Caco-2 (cell line): ENCODE measurements around the gene PRDM1. TPM values are rescaled to one million over a fixed set of nuclear protein-coding genes. Genes with fewer than 3 reads are reported as not detected.

ENCODE experiments used
- BruUV-seq: library from RNA; stranded (reverse); fragments of 400-500 nt; replicated peaks from 2 replicates; lab custom pipeline; 2021; lab: Mats Ljungman, UMichigan
- CTCF ChIA-PET: fragments of 300-600 bp; sonication (Branson Sonifier 250); formaldehyde crosslinking; loops from one replicate; lab custom pipeline; 2022; ENCODE audit warnings: antibody characterized with exemption; lab: Charles Lee
- POLR2A ChIA-PET: fragments of 300-600 bp; sonication (Branson Sonifier 250); formaldehyde crosslinking; loops from one replicate; lab custom pipeline; 2022; ENCODE audit warnings: antibody characterized with exemption; lab: Charles Lee
- DNase-seq, 2 experiments: peaks; one replicate each; pipeline versions ENCODE4 v3.0.0 to v3.0.0-alpha.2; 2020 to 2022
- H3K27me3 ChIP-seq: replicated peaks from 2 replicates; pipeline ENCODE4 v1.6.0; 2011; ENCODE audit warnings: low read length; ENCODE audit not compliant: control insufficient read depth, insufficient read depth
- H3K36me3 ChIP-seq: 2 replicates; pipeline ENCODE4 v1.5.1; 2011; ENCODE audit warnings: low read length; ENCODE audit not compliant: control insufficient read depth, insufficient read depth
- H3K4me1 ChIP-seq: fragments of 250-450 bp; sonication (Bioruptor Pico); 2 replicates; pipeline ENCODE4 v1.5.1; 2020; ENCODE audit warnings: mild to moderate bottlenecking
- H3K4me3 ChIP-seq: 2 replicates; pipeline ENCODE4 v1.5.1; 2011; ENCODE audit warnings: low read depth, mild to moderate bottlenecking, control low read depth, low read length
- H3K9me3 ChIP-seq: fragments of 250-450 bp; sonication (Bioruptor Pico); 2 replicates; pipeline ENCODE4 v1.5.1; 2020; ENCODE audit warnings: mild to moderate bottlenecking, moderate library complexity
- H3K27ac Mint-ChIP-seq: one replicate; pipeline ENCODE4 v1.8.0; 2022; ENCODE audit warnings: mixed read lengths; ENCODE audit not compliant: unreplicated experiment
- H3K27me3 Mint-ChIP-seq: one replicate; pipeline ENCODE4 v1.8.0; 2022; ENCODE audit warnings: mixed read lengths; ENCODE audit not compliant: insufficient read depth, unreplicated experiment
- H3K36me3 Mint-ChIP-seq: one replicate; pipeline ENCODE4 v1.8.0; 2022; ENCODE audit warnings: mild to moderate bottlenecking, mixed read lengths; ENCODE audit not compliant: insufficient read depth, unreplicated experiment
- H3K4me1 Mint-ChIP-seq: one replicate; pipeline ENCODE4 v1.8.0; 2022; ENCODE audit warnings: low read depth, mixed read lengths; ENCODE audit not compliant: unreplicated experiment
- H3K4me3 Mint-ChIP-seq: one replicate; pipeline ENCODE4 v1.8.0; 2022; ENCODE audit warnings: mild to moderate bottlenecking, moderate library complexity, mixed read lengths; ENCODE audit not compliant: unreplicated experiment
- H3K9me3 Mint-ChIP-seq: one replicate; pipeline ENCODE4 v1.8.0; 2022; ENCODE audit warnings: mixed read lengths; ENCODE audit not compliant: unreplicated experiment
- CTCF ChIP-seq, 2 experiments: fragments of 200-600 bp in 1 of 2; IDR thresholded peaks; 1 replicate in 1 of 2; 2 replicates in 1 of 2; pipeline versions ENCODE4 v1.5.1 to v1.8.0; 2011 to 2022; ENCODE audit warnings: antibody characterized with exemption in 1 of 2, control low read depth in 1 of 2, inconsistent platforms in 1 of 2, low read depth in 1 of 2, low read length in 1 of 2, mild to moderate bottlenecking in 1 of 2, moderate library complexity in 1 of 2; ENCODE audit not compliant: insufficient read depth in 1 of 2, severe bottlenecking in 1 of 2, unreplicated experiment in 1 of 2
- intact Hi-C: fragments of 100-400 bp; cut with micrococcal nuclease; formaldehyde crosslinking; loops from one replicate; pipeline ENCODE4 v1.10.0; 2022; ENCODE audit not compliant: unreplicated experiment
- total RNA-seq: library from RNA; stranded (reverse); gene quantifications from 2 replicates; pipeline ENCODE4 v1.2.3, GENCODE V29; 2022

PRDM1 gene
- total RNA-seq, 1 experiment from 2014 or later: 10.4 TPM

GRCh38 chr6:106104941-106105340, 18.8 kb downstream of the PRDM1 start:
- Mint-ChIP-seq H3K27me3 (no peaks in the 10 kb centered on the region), H3K4me3 (no peak overlapping the region), H3K27ac (no peak overlapping the region), H3K4me1 (peaks cover 6% of the 10 kb centered on the region), H3K9me3 (no peaks in the 10 kb centered on the region), H3K36me3 (peaks cover 31% of the 10 kb centered on the region)
- CTCF ChIA-PET: no interaction called here
- POLR2A ChIA-PET: no interaction called here
- no peak for DNase-seq
- H3K36me3 ChIP-seq: peaks cover 3% of the 10 kb centered on the region; the same call in 1 of the 2 replicates
- intact Hi-C loops: no loop called here
- BruUV-seq: no TSS peak
- TF ChIP-seq CTCF (IDR thresholded peaks at IDR 0.05; ENCODE audit: insufficient read depth in 1 of 2, low read depth in 1 of 2, low read length in 1 of 2, severe bottlenecking in 1 of 2, unreplicated experiment in 1 of 2): no peak
- no peak overlapping the region for H3K4me3 ChIP-seq
- H3K4me1 ChIP-seq: no peaks in the 10 kb centered on the region
- H3K27me3 ChIP-seq: no peaks in the 10 kb centered on the region
- no peaks in the 10 kb centered on the region for H3K9me3 ChIP-seq

- no peaks in the 10 kb centered on the region for H3K9me3 ChIP-seq
- ChIA-PET POLR2A (no interaction called here), CTCF (no interaction called here)
- H3K4me3 ChIP-seq: no peak overlapping the region
- Mint-ChIP-seq H3K27me3 (no peaks in the 10 kb centered on the region), H3K4me1 (peaks cover 6% of the 10 kb centered on the region), H3K27ac (no peak overlapping the region), H3K9me3 (no peaks in the 10 kb centered on the region), H3K4me3 (no peak overlapping the region), H3K36me3 (peaks cover 31% of the 10 kb centered on the region)
- intact Hi-C loops: no loop called here
- H3K36me3 ChIP-seq: peaks cover 3% of the 10 kb centered on the region; the same call in 1 of the 2 replicates
- no peaks in the 10 kb centered on the region for H3K4me1 ChIP-seq
- no peak for TF ChIP-seq CTCF (IDR thresholded peaks at IDR 0.05; ENCODE audit: insufficient read depth in 1 of 2, low read depth in 1 of 2, low read length in 1 of 2, severe bottlenecking in 1 of 2, unreplicated experiment in 1 of 2)
- no peak for DNase-seq
- BruUV-seq: no TSS peak
- H3K27me3 ChIP-seq: no peaks in the 10 kb centered on the region
Measured at GRCh38 chr6:106105493-106105892, 19.4 kb downstream of the PRDM1 start.

- no peaks in the 10 kb centered on the region for H3K9me3 ChIP-seq
- H3K36me3 ChIP-seq: peaks cover 3% of the 10 kb centered on the region; the same call in 1 of the 2 replicates
- H3K27me3 ChIP-seq: no peaks in the 10 kb centered on the region
- H3K9me3 Mint-ChIP-seq: no peaks in the 10 kb centered on the region
- no peaks in the 10 kb centered on the region for H3K4me1 ChIP-seq
- DNase-seq: no peak
- H3K4me3 Mint-ChIP-seq: no peak overlapping the region
- intact Hi-C loops: no loop called here
- H3K27ac Mint-ChIP-seq: no peak overlapping the region
- POLR2A ChIA-PET: no interaction called here
- CTCF ChIA-PET: no interaction called here
- no TSS peak for BruUV-seq
- TF ChIP-seq CTCF (IDR thresholded peaks at IDR 0.05; ENCODE audit: insufficient read depth in 1 of 2, low read depth in 1 of 2, low read length in 1 of 2, severe bottlenecking in 1 of 2, unreplicated experiment in 1 of 2): no peak
- H3K36me3 Mint-ChIP-seq: peaks cover 26% of the 10 kb centered on the region
- no peak overlapping the region for H3K4me3 ChIP-seq
- no peaks in the 10 kb centered on the region for H3K27me3 Mint-ChIP-seq
- H3K4me1 Mint-ChIP-seq: peaks cover 6% of the 10 kb centered on the region
Measured at GRCh38 chr6:106106276-106107042, 20.3 kb downstream of the PRDM1 start.
